ENCODE data around the gene ZNF280C.

DNA sequence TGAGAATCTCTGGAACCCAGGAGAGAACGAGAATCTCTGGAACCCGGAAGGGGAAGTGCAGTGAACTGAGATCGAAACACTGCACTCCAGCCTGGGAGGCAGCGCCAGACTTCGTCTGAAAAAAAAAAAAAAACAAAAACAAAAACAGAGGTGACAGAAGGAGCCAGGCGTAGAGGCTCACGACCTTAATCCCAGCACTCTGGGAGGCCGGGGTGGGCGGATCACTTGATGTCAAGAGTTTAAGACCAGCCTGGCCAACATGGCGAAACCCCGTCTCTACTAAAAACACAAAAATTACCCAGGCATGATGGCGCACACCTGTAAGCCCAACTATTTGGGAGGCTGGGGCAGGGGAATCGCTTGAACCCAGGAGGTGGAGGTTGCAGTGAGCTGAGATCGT is 17.0 kb downstream of the ZNF280C start:
- TF ChIP-seq CTCF (IDR thresholded peaks at IDR 0.05; ENCODE audit: low read depth, low read length, missing input control) (no peak), YY1 (IDR thresholded peaks at IDR 0.05) (no peak), TAF1 (conservative IDR thresholded peaks at IDR 0.05) (no peak), REST (IDR thresholded peaks at IDR 0.05) (no peak), ZBTB33 (IDR thresholded peaks at IDR 0.05) (no peak), RXRA (IDR thresholded peaks at IDR 0.05) (no peak), JUND (IDR thresholded peaks at IDR 0.05) (no peak), NR2F2 (IDR thresholded peaks at IDR 0.05) (no peak), SP1 (IDR thresholded peaks at IDR 0.05) (no peak), HNF4G (IDR thresholded peaks at IDR 0.05) (no peak)

Data from liver (tissue), 3 donors.